PFSK-1 (cell line): Measurements from ENCODE around the gene KLHDC8A.

Experiments used
- POLR2AphosphoS5 ChIP-seq: IDR thresholded peaks from 2 replicates; pipeline ENCODE4 v1.6.1; 2012; ENCODE audit warnings: low read depth, mild to moderate bottlenecking, control low read depth, low read length, moderate library complexity
- SIN3A ChIP-seq: IDR thresholded peaks from 2 replicates; pipeline ENCODE4 v1.6.1; 2012; ENCODE audit warnings: mild to moderate bottlenecking, low read length, moderate library complexity, borderline replicate concordance; ENCODE audit not compliant: insufficient read depth

DNA sequence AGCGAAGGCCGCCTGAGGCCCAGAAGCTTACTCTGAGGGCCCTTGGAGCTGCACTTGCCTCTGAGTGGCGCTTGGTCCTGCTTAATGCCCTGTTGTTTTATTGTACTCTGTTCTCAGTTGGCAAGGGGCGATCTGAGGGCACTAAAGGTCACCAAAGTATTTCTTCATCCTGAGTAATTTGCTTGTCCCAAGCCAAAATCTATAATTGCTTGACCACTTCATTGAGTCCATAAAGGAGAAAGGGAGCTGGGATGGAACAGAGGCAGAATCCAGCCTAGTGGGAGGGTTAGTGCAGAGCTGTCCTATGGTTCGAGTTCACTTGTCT lies 34.8 kb downstream of the KLHDC8A start:
- TF ChIP-seq SIN3A (no peak), POLR2AphosphoS5 (no peak)
